Measurements from ENCODE around the gene MIB1. TPM values are rescaled to one million over a fixed set of nuclear protein-coding genes. Genes with fewer than 3 reads are reported as not detected.
A peak's percentile ranks its signal among the peaks of the same experiment; 100 is the strongest.

Gene MIB1
- total and polyA plus RNA-seq, 2 donors (not counting 1 experiment from before 2014, with no cell fraction given): 22.3 to 51.0 TPM

DNA sequence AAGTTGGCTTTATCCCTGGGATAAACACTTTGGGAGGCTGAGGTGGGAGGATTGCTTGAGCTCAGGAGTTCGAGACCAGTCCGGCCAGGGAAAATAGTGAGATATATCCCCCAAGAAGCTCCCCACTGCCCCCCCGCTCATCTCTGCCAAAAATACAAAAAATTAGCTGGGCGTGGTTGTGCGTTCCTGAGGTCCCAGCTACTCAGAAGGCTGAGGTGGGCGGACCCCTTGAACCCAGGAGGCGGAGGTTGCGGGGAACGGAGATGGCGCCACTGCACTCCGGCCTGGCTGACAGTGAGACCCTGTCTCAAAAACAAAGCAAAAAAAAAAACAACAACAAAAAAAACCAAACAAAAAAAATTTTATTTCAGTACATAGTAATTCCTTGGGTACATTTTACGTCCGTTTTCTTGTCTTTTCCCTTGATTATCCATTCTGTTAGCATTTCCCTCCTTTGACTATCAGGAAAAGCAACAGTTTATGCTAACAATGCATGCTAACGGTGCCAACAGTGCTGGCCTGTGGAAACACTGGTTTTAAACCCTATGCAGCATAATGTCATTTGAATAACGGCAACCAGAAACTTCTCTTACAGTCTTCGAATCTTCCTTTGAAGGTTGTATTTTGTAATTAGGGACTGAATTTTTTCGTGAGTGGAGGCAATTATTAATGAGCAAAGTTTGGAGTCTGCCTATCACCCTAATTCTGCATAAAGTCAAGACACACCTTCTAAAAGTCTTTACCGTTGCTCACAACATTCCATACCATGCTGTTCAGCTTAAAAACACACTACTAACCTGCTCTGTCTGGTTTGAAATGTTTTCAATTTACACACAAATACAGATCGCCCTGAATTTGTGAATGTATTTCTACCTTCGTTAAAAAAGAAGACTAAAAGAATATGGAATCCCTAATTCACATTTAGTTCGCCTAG is 721 bp upstream of the MIB1 start:
- Histone ChIP-seq H3K4me1 (ENCODE audit: control insufficient read depth, extremely low read depth, insufficient read depth, low read length) (no peaks in the 10 kb centered on the region), H3K79me2 (ENCODE audit: control insufficient read depth, insufficient read depth, low read length) (peaks cover 24% of the 10 kb centered on the region), H3K9me3 (ENCODE audit: control insufficient read depth, insufficient read depth, low read depth, low read length) (no peaks in the 10 kb centered on the region), H3K36me3 (ENCODE audit: control insufficient read depth, insufficient read depth, low read length) (no peaks in the 10 kb centered on the region), H3K9ac (ENCODE audit: insufficient read depth, low read length) (no peak overlapping the region), H3K27me3 (ENCODE audit: control insufficient read depth, insufficient read depth, low read length) (no peaks in the 10 kb centered on the region), H3K4me2 (ENCODE audit: extremely low read depth, insufficient read depth, low read length) (peak overlapping the region; percentile 36), H4K20me1 (ENCODE audit: control insufficient read depth, extremely low read depth, insufficient read depth, low read length) (no peaks in the 10 kb centered on the region), H3K27ac (ENCODE audit: insufficient read depth, low read length) (no peak overlapping the region), H3K4me3 (replicated peaks in 1 of 4; ENCODE audit: control extremely low read depth in 1 of 4, insufficient read depth in 1 of 4, low read depth in 3 of 4, low read length in 4 of 4) (peak overlapping the region in 2 of 4 experiments; percentile 63 to 89), H2AFZ (ENCODE audit: low read length) (peak overlapping the region; percentile 59)
- TF ChIP-seq, protein P1, sequence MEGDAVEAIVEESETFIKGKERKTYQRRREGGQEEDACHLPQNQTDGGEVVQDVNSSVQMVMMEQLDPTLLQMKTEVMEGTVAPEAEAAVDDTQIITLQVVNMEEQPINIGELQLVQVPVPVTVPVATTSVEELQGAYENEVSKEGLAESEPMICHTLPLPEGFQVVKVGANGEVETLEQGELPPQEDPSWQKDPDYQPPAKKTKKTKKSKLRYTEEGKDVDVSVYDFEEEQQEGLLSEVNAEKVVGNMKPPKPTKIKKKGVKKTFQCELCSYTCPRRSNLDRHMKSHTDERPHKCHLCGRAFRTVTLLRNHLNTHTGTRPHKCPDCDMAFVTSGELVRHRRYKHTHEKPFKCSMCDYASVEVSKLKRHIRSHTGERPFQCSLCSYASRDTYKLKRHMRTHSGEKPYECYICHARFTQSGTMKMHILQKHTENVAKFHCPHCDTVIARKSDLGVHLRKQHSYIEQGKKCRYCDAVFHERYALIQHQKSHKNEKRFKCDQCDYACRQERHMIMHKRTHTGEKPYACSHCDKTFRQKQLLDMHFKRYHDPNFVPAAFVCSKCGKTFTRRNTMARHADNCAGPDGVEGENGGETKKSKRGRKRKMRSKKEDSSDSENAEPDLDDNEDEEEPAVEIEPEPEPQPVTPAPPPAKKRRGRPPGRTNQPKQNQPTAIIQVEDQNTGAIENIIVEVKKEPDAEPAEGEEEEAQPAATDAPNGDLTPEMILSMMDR (conservative IDR thresholded peaks at IDR 0.05 in 1 of 2, IDR thresholded peaks at IDR 0.05 in 1 of 2; ENCODE audit: low read depth in 1 of 2, low read length in 2 of 2): no peak
- TF ChIP-seq EZH2 (IDR thresholded peaks at IDR 0.05; ENCODE audit: low read length, missing control alignments): no peak
- no peak for DNase-seq (ENCODE audit: low read depth in 2 of 2)

DNA sequence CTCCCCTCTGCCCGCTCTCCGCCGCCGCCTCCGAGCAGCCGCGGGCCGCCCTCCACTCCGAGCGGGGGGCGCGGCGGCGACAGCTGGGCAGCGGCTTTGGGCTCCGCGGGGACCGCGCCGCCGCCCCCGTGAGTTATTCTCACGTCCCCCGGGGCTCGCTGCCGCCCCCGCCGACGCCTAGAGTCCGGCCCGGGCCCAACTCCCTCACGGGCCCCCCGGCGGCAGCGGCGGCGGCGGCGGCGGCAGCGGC is 645 bp downstream of the MIB1 start:
- H3K9me3 ChIP-seq (ENCODE audit: control insufficient read depth, insufficient read depth, low read depth, low read length): no peaks in the 10 kb centered on the region
- peak overlapping the region; percentile 93 for H3K4me2 ChIP-seq (ENCODE audit: extremely low read depth, insufficient read depth, low read length)
- no peak for DNase-seq (ENCODE audit: low read depth in 2 of 2)
- H4K20me1 ChIP-seq (ENCODE audit: control insufficient read depth, extremely low read depth, insufficient read depth, low read length): no peaks in the 10 kb centered on the region
- peak overlapping the region in 3 of 4 experiments; percentile 88 to 89 (median 89) for H3K4me3 ChIP-seq (replicated peaks in 1 of 4; ENCODE audit: control extremely low read depth in 1 of 4, insufficient read depth in 1 of 4, low read depth in 3 of 4, low read length in 4 of 4)
- H3K9ac ChIP-seq (ENCODE audit: insufficient read depth, low read length): peak overlapping the region; percentile 98
- H3K4me1 ChIP-seq (ENCODE audit: control insufficient read depth, extremely low read depth, insufficient read depth, low read length): no peaks in the 10 kb centered on the region
- H2AFZ ChIP-seq (ENCODE audit: low read length): no peak overlapping the region
- H3K79me2 ChIP-seq (ENCODE audit: control insufficient read depth, insufficient read depth, low read length): peaks cover 33% of the 10 kb centered on the region
- no peaks in the 10 kb centered on the region for H3K36me3 ChIP-seq (ENCODE audit: control insufficient read depth, insufficient read depth, low read length)
- H3K27me3 ChIP-seq (ENCODE audit: control insufficient read depth, insufficient read depth, low read length): no peaks in the 10 kb centered on the region
- H3K27ac ChIP-seq (ENCODE audit: insufficient read depth, low read length): peak overlapping the region; percentile 95
- TF ChIP-seq EZH2 (IDR thresholded peaks at IDR 0.05; ENCODE audit: low read length, missing control alignments): no peak

DNA sequence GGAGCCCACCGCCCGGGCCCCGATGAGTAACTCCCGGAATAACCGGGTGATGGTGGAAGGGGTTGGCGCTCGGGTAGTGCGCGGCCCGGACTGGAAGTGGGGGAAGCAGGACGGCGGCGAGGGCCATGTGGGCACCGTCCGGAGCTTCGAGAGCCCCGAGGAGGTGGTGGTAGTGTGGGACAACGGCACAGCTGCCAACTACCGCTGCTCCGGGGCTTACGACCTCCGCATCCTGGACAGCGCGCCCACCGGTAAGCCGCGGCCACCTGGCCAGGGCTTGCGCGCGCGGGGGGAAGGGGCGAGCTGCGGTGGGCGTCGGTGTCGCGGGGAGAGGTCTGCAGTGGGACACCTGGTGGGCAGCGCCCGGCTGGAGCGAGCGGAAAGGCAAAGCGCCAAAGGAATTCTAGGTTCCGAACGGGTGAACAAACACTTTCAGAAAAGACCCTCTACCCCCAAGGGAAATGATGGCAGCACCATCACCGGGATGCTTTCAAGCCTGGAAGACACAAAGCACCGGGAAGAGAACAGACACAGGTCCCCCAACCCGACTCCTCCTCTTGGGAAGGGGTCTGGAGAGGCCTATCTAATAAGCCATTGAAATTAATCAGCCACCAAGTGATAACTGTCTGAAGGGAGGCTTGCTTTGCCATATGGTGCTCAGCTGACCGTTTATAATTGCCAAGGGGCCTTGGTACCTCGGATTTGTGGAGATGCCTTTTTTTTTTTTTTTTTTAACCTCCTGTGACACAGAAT is 1.1 kb downstream of the MIB1 start:
- peaks cover 33% of the 10 kb centered on the region for H3K79me2 ChIP-seq (ENCODE audit: control insufficient read depth, insufficient read depth, low read length)
- no peaks in the 10 kb centered on the region for H3K36me3 ChIP-seq (ENCODE audit: control insufficient read depth, insufficient read depth, low read length)
- no peaks in the 10 kb centered on the region for H3K9me3 ChIP-seq (ENCODE audit: control insufficient read depth, insufficient read depth, low read depth, low read length)
- H3K4me3 ChIP-seq (replicated peaks in 1 of 4; ENCODE audit: control extremely low read depth in 1 of 4, insufficient read depth in 1 of 4, low read depth in 3 of 4, low read length in 4 of 4): peak overlapping the region; percentile 72 to 89 (median 88)
- TF ChIP-seq, protein P1 (conservative IDR thresholded peaks at IDR 0.05 in 1 of 2, IDR thresholded peaks at IDR 0.05 in 1 of 2; ENCODE audit: low read depth in 1 of 2, low read length in 2 of 2): no peak
- no peak for TF ChIP-seq EZH2 (IDR thresholded peaks at IDR 0.05; ENCODE audit: low read length, missing control alignments)
- H2AFZ ChIP-seq (ENCODE audit: low read length): peak overlapping the region; percentile 70
- H3K27ac ChIP-seq (ENCODE audit: insufficient read depth, low read length): peak overlapping the region; percentile 70
- no peaks in the 10 kb centered on the region for H4K20me1 ChIP-seq (ENCODE audit: control insufficient read depth, extremely low read depth, insufficient read depth, low read length)
- H3K4me2 ChIP-seq (ENCODE audit: extremely low read depth, insufficient read depth, low read length): peak overlapping the region; percentile 93
- no peaks in the 10 kb centered on the region for H3K27me3 ChIP-seq (ENCODE audit: control insufficient read depth, insufficient read depth, low read length)
- no peaks in the 10 kb centered on the region for H3K4me1 ChIP-seq (ENCODE audit: control insufficient read depth, extremely low read depth, insufficient read depth, low read length)
- H3K9ac ChIP-seq (ENCODE audit: insufficient read depth, low read length): peak overlapping the region; percentile 98
- peak; percentile 13 to 26 for DNase-seq (ENCODE audit: low read depth in 2 of 2)

All from fibroblast of lung (primary cell).